Kidney (tissue), 14 donors: Measurements from ENCODE around the gene NEK7. TPM values are rescaled to one million over a fixed set of nuclear protein-coding genes. Genes with fewer than 3 reads are reported as not detected.

Experiments used
- DNase-seq, 5 donors: peaks; one replicate each; pipeline ENCODE4 v3.0.0-alpha.2; 2013 to 2020
- FAIRE-seq: peaks from 2 replicates; lab custom pipeline; 2012; peaks lifted over from hg19 to GRCh38; lab: Jason Lieb, UNC
- H3K27ac ChIP-seq, 2 donors: one replicate each; pipeline ENCODE4 v1.7.0; 2013; ENCODE audit warnings: low read depth in 2 of 2, low read length in 2 of 2, inconsistent platforms in 1 of 2
- H3K27me3 ChIP-seq: one replicate; pipeline ENCODE4 v1.7.1; 2013; ENCODE audit warnings: low read length, inconsistent platforms; ENCODE audit not compliant: control insufficient read depth, insufficient read depth
- H3K36me3 ChIP-seq, 3 donors: one replicate each; pipeline versions ENCODE4 v1.7.0 to v1.7.1; 2013; ENCODE audit warnings: low read length in 3 of 3, control low read depth in 1 of 3, inconsistent platforms in 1 of 3; ENCODE audit not compliant: insufficient read depth in 3 of 3, control insufficient read depth in 2 of 3
- H3K4me1 ChIP-seq, 3 donors: one replicate each; pipeline versions ENCODE4 v1.7.0 to v1.7.1; 2013; ENCODE audit warnings: low read length in 3 of 3, inconsistent platforms in 1 of 3, low read depth in 1 of 3; ENCODE audit not compliant: control insufficient read depth in 2 of 3, insufficient read depth in 2 of 3
- H3K4me3 ChIP-seq, 3 donors: one replicate each; pipeline versions ENCODE4 v1.7.0 to v1.8.1; 2013; ENCODE audit warnings: low read length in 3 of 3, control low read depth in 1 of 3, inconsistent platforms in 1 of 3
- H3K9ac ChIP-seq, 3 donors: one replicate each; pipeline versions ENCODE4 v1.7.0 to v1.7.1; 2013; ENCODE audit warnings: low read length in 3 of 3, control low read depth in 1 of 3, inconsistent platforms in 1 of 3
- H3K9me3 ChIP-seq, 3 donors: one replicate each; pipeline versions ENCODE4 v1.7.0 to v1.7.1; 2013; ENCODE audit warnings: low read length in 3 of 3, control low read depth in 1 of 3, inconsistent platforms in 1 of 3; ENCODE audit not compliant: control insufficient read depth in 2 of 3, insufficient read depth in 1 of 3
- CTCF ChIP-seq: IDR thresholded peaks from 3 replicates; pipeline ENCODE4 v1.5.1; 2012; ENCODE audit warnings: mild to moderate bottlenecking, moderate library complexity, borderline replicate concordance; ENCODE audit not compliant: insufficient read depth; ENCODE audit errors: extremely low read depth
- intact Hi-C: fragments of 100-400 bp; cut with DNase I; formaldehyde crosslinking; loops from one replicate; pipeline ENCODE4 v1.11.1; 2022
- polyA plus RNA-seq: library from polyadenylated mRNA; stranded (reverse); fragments of 350-450 nt; fragmentation: Illumina TruSeq; extraction: RNeasy Lipid Tissue Mini Kit (QIAGEN cat#74804); gene quantifications from one replicate; pipeline ENCODE4 v1.2.3, GENCODE V29; 2014; ENCODE audit warnings: low read depth, low replicate concordance; ENCODE audit not compliant: insufficient read depth
- total RNA-seq: library from RNA; stranded (reverse); fragmentation: NEBNext Ultra II Directional; extraction: Animal tissue kit (Norgen Biotek cat#: 25700); gene quantifications from one replicate; pipeline ENCODE4 v1.2.1, GENCODE V29; 2021
- donor health status: control.
- donor health status: control.
- donor health status: control.
- donor health status: control.
- donor health status: control.
- donor health status: DM: yes; HTN: yes; CAD: no.
- donor health status: Normal renal cell carcinoma (clear cell type).

Gene NEK7
- total and polyA plus RNA-seq, 2 donors from 2014 or later: 17.3 to 65.5 TPM

- Histone ChIP-seq H3K4me3 (no peak overlapping the region), H3K4me1 (peaks cover 0 to 6% (median 0%) of the 10 kb centered on the region in 3 donors), H3K27me3 (no peaks in the 10 kb centered on the region), H3K9me3 (no peaks in the 10 kb centered on the region), H3K27ac (no peak overlapping the region), H3K36me3 (no peaks in the 10 kb centered on the region), H3K9ac (no peak overlapping the region)
- no peak for TF ChIP-seq CTCF
- FAIRE-seq (no peak), DNase-seq (no peak)
- intact Hi-C loops: no loop called here
Observed at GRCh38 chr1:198232940-198233675, 76.3 kb downstream of the NEK7 start.

GRCh38 chr1:198234520-198235251 lies 77.9 kb downstream of the NEK7 start:
- intact Hi-C loops: no loop called here
- Histone ChIP-seq H3K9ac (no peak overlapping the region), H3K27me3 (no peaks in the 10 kb centered on the region), H3K9me3 (no peaks in the 10 kb centered on the region), H3K36me3 (no peaks in the 10 kb centered on the region), H3K4me1 (peaks cover 0 to 6% (median 0%) of the 10 kb centered on the region in 3 donors), H3K27ac (no peak overlapping the region), H3K4me3 (peak overlapping the region; percentile 12 to 53 (median 32))
- no peak for TF ChIP-seq CTCF
- DNase-seq (peak in 3 of 5 donors; percentile 17 to 35 (median 20)), FAIRE-seq (no peak)

- Histone ChIP-seq H3K4me1 (peaks cover 0 to 6% (median 0%) of the 10 kb centered on the region in 3 donors), H3K36me3 (no peaks in the 10 kb centered on the region), H3K9ac (no peak overlapping the region), H3K9me3 (no peaks in the 10 kb centered on the region), H3K4me3 (no peak overlapping the region), H3K27ac (no peak overlapping the region), H3K27me3 (no peaks in the 10 kb centered on the region)
- DNase-seq (peak in 1 of 5 donors; percentile 28), FAIRE-seq (no peak)
- intact Hi-C loops: no loop called here
- TF ChIP-seq CTCF: no peak
Observed at GRCh38 chr1:198238121-198238520, 81.3 kb downstream of the NEK7 start.
